NCI-H1930 (cell line): ENCODE results near the gene HEY2.
"Not testable (repeated sequence)": the region's sequence is repeated elsewhere in the genome, so short reads cannot be mapped to it uniquely, and the experiment has no call there.

Experiments used
- DNase-seq, 2 experiments: peaks; one replicate each; lab custom pipeline; 2025; lab: John Stamatoyannopoulos, UW

HEY2 gene

DNA sequence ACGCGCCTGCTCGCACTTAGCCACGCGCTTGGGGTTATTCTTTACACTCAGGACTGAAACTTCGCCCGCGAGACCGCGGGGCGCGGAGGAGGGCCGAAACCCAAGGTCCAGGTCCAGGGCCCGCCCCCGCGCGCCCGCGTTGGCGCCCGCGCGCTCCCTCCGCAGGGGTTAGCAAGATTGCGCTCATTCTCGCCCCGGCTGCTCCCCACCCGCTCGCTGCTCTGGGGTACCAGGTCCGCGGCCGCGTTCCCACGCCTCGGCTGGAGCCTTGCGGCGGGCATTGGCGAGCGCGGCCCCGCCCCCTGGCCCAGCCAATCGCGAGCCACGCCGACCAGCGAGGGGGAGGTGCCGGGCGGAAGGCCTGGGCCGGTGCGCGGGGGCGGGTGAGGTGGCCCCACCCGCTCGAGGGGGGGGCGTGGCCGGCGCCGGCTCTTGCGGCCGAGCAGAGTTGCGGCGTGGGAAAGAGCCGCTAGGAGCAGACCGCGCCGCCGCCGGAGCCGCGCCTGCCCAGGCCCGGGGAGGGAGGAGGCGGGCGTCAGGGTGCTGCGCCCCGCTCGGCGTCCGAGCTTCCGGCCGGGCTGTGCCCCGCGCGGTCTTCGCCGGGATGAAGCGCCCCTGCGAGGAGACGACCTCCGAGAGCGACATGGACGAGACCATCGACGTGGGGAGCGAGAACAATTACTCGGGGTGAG, at the start of gene HEY2:
Gene HEY2, plus strand, starts transcription at position 460 of the 692 bp plus-strand sequence. Its CDS starts 145 bp downstream, at position 605.
- peak; percentile 83 to 88 for DNase-seq

DNA sequence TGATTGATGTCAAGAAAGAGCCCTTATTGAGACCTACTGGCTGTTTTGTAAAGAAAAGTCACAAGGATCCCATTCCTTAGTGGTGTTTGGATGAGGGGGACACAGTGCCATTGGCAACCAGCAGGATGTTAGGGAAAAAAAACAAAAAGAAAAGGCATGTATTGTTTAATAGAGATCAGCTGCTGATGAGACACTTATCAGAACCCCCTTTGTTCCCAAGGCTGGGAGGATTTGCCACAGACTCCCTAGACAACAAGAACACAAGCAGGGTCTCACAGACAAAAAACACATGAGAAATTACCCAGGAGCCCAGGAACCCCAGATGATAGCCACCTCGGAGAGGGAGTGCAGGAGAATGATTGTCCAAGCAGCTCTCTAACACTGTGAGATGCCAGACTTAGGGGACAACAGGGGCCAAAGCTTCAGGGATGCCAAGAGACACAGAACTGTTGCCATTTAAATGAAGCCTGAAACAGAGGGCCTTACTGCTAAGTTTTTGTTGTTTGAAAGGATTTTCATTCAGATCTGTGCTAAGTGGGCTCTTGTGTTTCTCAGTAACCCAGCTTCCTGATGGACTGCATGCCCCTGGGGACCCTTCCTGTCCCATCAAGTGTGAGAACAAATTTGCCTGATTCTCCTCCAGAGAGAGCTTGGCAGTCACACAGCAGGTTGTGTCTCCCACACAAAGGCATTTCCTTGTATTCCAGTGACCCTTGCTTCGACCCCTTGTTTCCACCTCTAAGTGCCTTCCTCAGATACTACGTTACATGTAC, 48.7 kb upstream of the HEY2 start:
- no peak for DNase-seq

DNA sequence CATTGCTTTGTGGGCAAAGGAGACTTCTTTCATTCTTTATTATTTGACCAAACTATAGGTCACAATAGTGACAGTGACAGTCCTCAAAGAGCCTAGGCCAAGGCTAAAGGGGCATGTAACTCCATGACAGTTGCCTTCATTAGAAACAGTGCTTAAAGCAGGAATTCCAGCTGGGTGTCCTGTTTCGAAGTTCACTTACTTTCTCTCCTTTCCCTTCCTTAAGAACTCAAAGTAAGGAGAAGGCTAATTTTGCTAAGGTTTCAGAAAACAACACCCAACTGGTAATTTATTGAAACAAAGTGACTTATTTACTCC, 48.1 kb upstream of the HEY2 start:
- DNase-seq: no peak

DNA sequence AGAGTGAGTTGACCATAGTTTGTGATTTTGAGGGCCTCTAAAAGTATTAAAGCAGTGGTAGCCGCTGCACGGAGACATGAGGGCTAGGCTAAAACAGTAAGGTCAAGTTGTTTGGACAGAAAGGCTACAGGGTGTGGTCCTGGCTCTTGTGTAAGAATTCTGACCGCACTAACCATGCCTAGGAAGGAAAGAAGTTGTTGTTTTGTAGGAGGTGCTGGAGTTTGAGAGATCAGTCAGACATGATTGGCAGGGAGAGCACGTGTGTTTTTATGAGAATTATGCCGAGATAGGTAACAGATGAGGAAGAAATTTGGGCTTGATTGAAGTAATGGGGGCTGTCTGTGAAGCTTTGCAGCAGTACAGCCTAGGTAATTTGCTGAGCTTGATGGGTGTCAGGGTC, 45.5 kb upstream of the HEY2 start:
- DNase-seq: not testable (repeated sequence)

GRCh38 chr6:125707615-125708243, 41.7 kb upstream of the HEY2 start:
- no peak for DNase-seq

GRCh38 chr6:125711013-125711675, 38.3 kb upstream of the HEY2 start:
- no peak for DNase-seq

- DNase-seq: no peak
Observed at GRCh38 chr6:125714441-125715090, 34.9 kb upstream of the HEY2 start.

- no peak for DNase-seq
Observed at GRCh38 chr6:125717120-125717731, 32.2 kb upstream of the HEY2 start.

DNA sequence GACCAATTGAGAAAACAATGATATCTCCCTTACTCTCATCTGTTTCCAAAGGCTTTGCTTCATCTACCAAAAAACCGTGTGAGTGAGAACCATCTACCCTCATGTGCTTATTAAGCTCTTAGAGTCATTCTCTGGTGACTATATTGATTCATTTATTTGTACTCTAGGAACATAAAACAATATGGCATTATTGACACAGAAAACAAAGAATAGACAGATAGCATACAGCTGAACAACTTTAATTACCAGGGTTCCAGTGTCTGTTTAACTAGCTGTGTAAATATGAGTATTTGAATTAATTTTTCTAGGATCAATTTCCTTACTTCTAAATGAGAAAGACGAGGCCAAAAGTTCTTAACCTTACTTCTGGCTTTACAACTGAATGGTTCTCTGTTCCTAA, 31.3 kb upstream of the HEY2 start:
- DNase-seq: no peak

- no peak for DNase-seq
Observed at GRCh38 chr6:125722886-125723285, 26.5 kb upstream of the HEY2 start.

GRCh38 chr6:125727216-125727615, 22.2 kb upstream of the HEY2 start:
- no peak for DNase-seq

- no peak for DNase-seq
Observed at GRCh38 chr6:125728739-125729138, 20.7 kb upstream of the HEY2 start.

DNA sequence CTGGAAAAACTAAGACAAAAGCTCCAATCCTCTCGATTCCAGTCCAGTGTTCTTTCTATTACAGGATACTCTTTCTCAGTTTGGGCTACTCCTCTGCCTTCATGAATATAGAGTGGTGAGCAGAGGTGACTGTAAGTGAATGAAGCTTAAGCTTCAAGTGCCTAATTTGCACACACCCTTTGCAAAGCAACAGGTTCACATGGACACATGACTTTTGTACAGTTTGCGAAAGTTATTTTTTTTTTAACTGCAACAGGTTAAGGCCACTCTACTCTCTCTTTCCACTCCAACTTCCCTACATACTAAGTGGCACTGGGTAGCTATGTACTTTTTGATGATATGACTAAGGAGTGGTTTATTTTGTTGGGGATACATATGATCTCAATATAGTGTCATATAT, 19.4 kb upstream of the HEY2 start:
- DNase-seq: no peak

- DNase-seq: no peak
Observed at GRCh38 chr6:125732398-125732797, 17.0 kb upstream of the HEY2 start.

DNA sequence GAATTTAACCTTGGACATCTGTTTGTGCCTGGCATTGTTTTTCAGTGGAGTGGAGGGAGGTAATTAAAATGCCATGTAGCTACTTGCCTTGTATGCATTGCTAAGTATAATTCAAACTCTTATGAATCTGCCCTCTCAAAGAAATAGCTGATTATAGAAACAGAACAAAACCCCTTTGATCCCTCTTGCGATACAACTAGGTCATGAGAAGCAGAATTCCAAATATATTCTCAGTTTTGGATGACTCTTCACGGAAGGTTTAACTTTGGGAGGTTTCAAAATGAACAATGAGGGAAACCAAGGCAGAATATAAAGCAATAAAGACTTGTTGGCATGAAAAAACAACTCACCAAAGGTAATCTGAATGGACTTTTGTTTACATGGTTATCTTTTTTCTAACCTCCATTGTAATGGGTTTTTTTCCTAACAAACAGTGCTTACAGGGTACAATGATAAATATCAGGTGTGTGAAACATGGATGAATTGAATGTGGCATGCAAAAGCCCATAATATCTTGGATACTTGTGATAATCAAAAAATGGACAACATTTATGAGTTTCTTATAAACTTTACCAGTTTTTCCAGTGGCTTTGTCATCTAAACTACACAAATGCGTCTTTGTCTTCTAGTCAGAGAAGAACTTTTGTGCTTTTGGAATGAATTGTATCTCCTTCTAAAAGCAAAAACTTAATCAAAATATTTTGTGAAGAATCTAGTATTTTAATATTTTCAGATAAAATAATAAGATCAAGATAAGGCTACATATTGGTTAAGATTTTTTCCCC, 15.7 kb upstream of the HEY2 start:
- no peak for DNase-seq

DNA sequence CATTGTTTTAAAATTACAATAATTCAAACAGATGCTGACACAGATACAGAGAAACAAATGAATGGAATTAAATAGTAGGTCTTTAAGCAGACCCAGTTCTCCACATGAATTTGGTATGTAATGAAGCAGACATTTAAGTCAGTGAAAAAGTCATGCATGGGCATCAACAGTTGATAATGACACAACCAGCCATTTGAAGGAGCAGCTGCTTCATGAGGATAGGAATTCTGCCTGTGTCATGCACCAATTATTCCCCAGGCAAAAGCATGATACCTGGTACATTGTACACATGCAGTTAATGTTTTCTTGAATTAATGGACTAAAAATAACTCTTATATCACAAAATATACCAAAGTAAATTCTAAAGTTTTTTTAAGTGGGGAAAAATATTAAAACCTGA, 11.2 kb upstream of the HEY2 start:
- no peak for DNase-seq

GRCh38 chr6:125739364-125739763, 10.1 kb upstream of the HEY2 start:
- DNase-seq: no peak

GRCh38 chr6:125741336-125741735, 8.1 kb upstream of the HEY2 start:
- DNase-seq: no peak

DNA sequence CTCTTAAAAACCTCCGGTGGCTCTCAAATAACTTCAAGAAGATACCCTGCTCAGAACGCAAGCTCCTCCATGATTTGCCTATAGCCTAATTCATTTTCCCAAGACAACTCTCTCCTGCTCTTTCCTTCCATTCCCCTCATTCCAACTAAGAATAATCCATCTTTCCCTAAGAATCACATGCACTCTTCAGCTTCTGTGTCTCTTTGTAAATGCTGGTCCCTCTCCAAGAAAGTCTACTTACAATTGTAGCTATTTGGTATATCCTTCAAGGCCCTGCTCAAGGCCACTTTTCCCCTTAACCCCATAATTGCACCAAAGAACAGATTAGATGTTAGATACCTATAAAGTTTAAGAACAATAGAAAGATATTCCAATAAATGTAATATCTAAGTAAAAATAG, 7.4 kb upstream of the HEY2 start:
- DNase-seq: no peak

DNA sequence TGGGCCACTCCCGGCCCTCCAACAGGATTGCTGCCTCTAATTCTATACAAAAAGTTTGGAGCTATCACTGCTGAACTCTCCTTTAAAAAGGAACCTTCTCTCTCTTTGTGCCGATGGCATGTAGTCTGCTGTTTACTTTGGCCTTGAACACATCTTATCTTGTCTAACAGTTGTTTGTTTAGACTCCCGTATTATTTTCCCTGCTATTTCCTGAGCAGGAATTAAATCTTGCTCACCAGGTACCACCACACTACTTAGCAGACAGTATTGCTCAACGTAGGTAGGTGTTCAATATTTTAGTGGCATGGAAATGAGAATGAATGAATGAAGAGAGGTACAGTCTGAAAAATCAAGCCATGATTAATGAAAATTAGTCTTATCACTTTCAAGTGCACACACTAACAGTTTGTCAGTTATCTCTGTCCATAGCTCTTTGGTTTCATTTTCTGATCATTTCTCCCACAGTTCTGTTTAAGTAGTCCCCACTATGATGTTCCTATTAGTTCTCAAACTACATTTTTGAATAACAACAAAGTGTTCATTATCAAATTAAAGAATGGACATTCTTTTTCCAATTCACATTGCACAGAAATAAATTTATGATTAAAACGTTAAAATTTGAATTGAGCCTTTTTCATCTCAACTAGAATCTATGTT, 6.8 kb upstream of the HEY2 start:
- DNase-seq: no peak
